ENCODE data around the gene SEPHS2. TPM values are rescaled to one million over a fixed set of nuclear protein-coding genes. Genes with fewer than 3 reads are reported as not detected.

The SEPHS2 gene
- total RNA-seq, 6 experiments from 2014 or later = 157 to 228 (median 205) TPM

DNA sequence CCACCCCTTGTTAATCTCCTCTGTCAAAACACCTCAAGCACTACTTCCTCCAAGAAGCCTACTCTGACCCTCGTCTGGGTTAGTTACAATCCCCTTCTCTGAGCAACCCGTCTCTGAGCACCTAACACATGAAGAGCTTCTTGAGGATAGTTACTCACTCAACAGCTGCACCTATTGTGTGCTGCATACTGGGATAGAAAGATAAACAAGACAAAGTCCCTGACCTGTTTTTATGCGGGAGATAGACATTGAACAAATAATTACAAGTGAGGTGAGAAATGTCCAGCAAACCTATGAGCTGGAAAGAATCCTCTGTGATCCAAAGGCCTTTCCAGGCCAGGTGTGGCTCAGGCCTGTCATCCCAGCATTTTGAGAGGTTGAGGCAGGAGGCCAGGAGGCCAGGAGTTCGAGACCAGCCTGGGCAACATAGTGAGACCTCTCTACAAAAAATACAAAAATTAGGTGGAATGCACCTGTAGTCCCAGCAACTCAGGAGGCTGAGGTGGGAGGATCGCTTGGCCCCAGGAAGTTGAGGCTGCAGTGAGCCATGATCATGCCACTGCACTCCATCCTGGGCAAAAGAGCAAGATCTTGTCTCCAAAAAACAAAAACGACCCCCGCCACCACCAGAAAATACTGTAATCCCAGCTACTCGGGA, 43.8 kb downstream of the SEPHS2 start:
- Histone ChIP-seq H3K4me3 (no peak overlapping the region), H3K4me1 (peaks cover 0 to 26% (median 8%) of the 10 kb centered on the region in 4 donors), H3K27ac (peak overlapping the region in 2 of 3 donors; percentile 62 to 63), H3K36me3 (peaks cover 0 to 4% (median 0%) of the 10 kb centered on the region in 4 donors), H3K9me3 (no peaks in the 10 kb centered on the region), H3K27me3 (no peaks in the 10 kb centered on the region)
- WGBS (ENCODE audit: insufficient coverage, low coverage, low lambda C conversion rate, missing lambda C conversion rate) = 41% methylated on average over 4 of the region's 8 CpGs
- TF ChIP-seq POLR2A (IDR thresholded peaks at IDR 0.05) (no peak), CTCF (IDR thresholded peaks at IDR 0.05) (no peak)
- intact Hi-C loops (cut with DNase I) = no loop called here
- peak; percentile 56 to 73 (median 62) for ATAC-seq
- no peak for DNase-seq

DNA sequence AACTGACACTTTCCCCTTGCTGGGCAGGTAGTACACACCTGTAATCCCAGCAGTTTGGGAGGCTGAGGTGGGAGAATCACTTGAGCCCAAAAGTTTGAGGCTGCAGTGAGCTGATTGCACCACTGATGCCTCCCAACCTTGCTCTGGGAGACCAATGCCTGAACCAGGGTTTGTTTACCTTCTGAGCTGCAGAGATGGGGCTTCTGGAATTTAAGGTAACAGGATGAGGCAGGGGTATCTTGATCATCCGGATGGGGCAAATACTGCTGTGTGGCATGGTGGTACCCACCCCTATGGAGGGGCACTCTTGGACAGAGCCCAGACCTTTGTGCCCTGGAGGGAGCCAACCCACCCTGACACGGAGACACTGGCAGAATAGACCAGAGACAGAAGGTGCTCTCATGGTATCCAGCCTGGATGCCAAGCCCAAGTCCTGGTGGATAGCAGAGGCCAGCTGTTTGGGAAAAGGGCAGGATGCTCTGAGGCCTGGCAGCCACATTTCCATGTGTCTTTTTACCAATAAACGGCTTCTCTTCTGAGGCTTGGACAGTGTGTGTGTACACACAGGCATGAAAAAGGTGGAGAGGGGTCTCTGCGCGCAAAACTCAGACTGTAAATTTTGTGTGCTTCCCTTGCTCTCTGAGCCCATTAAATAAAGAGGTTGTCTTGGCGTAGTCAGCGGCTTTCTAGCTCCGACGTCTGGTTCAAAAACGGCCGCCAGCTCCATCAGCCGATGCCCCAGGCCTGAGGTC, 46.1 kb downstream of the SEPHS2 start:
- no peak for DNase-seq
- Histone ChIP-seq H3K4me3 (peak overlapping the region; percentile 65 to 76 (median 69)), H3K36me3 (peaks cover 0 to 4% (median 0%) of the 10 kb centered on the region in 4 donors), H3K9me3 (no peaks in the 10 kb centered on the region), H3K27me3 (no peaks in the 10 kb centered on the region), H3K27ac (peak overlapping the region; percentile 52 to 63 (median 62)), H3K4me1 (peaks cover 0 to 37% (median 8%) of the 10 kb centered on the region in 4 donors)
- intact Hi-C loops (cut with DNase I) = no loop called here
- WGBS (ENCODE audit: insufficient coverage, low coverage, low lambda C conversion rate, missing lambda C conversion rate) = 54% methylated on average over 4 of the region's 12 CpGs
- ATAC-seq = no peak
- no peak for TF ChIP-seq POLR2A (IDR thresholded peaks at IDR 0.05)
- TF ChIP-seq CTCF (IDR thresholded peaks at IDR 0.05) = no peak

DNA sequence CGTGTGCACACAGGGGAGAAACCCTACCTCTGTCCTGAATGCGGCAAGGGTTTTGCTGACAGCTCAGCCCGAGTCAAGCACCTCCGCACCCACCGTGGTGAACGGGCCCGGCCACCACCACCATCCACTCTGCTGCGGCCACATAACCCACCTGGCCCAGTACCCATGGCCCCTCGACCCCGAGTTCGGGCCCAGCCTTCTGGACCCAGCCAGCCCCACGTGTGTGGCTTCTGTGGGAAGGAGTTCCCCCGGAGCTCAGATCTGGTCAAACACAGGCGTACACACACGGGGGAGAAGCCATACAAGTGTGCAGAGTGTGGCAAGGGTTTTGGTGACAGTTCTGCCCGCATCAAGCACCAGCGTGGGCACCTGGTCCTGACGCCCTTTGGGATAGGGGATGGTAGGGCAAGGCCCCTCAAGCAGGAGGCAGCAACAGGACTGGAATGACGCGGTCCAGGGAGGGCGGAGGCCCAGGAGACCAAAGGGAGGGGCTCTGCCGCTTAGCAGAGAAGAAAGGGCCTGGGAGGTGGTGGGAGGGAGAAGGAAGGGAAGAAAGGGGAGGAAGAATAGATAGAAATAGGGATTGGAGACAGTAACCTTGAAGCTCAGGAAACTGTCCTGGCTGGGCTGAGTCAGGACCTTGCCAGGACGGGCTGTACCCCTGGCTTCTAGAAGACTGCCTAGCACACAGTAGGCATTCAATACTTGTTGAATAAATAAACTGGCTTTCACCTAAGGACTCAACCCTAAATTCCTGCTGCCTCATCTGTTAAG, 46.8 kb downstream of the SEPHS2 start:
- Histone ChIP-seq H3K4me1 (peaks cover 0 to 37% (median 8%) of the 10 kb centered on the region in 4 donors), H3K36me3 (peaks cover 0 to 4% (median 0%) of the 10 kb centered on the region in 4 donors), H3K27ac (no peak overlapping the region), H3K4me3 (no peak overlapping the region), H3K27me3 (no peaks in the 10 kb centered on the region), H3K9me3 (no peaks in the 10 kb centered on the region)
- no peak for TF ChIP-seq POLR2A (IDR thresholded peaks at IDR 0.05)
- TF ChIP-seq CTCF (IDR thresholded peaks at IDR 0.05) = no peak
- DNase-seq (no peak), ATAC-seq (no peak)
- 85% methylated on average over 6 of the region's 23 CpGs for WGBS (ENCODE audit: insufficient coverage, low coverage, low lambda C conversion rate, missing lambda C conversion rate)
- intact Hi-C loops (cut with DNase I) = no loop called here

DNA sequence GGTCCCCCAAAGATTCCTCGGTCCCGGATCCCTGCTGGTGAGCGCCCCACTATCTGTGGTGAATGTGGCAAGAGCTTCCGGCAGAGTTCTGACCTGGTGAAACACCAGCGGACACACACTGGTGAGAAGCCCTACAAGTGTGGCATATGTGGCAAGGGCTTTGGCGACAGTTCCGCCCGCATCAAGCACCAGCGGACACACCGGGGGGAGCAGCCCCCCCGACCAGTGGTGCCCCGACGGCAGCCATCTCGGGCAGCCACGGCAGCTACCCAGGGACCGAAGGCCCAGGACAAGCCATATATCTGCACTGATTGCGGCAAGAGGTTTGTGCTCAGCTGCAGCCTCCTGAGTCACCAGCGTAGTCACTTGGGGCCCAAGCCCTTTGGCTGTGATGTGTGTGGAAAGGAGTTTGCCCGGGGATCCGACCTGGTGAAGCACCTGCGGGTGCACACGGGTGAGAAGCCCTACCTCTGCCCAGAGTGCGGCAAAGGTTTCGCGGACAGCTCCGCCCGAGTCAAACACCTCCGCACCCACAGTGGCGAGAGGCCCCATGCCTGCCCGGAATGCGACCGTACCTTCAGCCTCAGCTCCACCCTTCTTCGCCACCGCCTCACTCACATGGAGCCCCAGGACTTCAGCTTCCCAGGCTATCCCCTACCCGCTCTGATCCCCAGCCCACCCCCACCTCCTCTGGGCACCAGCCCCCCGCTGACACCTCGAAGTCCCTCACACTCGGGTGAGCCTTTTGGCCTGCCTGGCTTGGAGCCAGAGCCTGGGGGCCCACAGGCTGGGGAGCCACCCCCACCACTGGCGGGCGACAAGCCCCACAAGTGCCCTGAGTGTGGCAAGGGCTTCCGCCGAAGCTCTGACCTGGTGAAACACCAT, 47.7 kb downstream of the SEPHS2 start:
- ATAC-seq = no peak
- TF ChIP-seq POLR2A (IDR thresholded peaks at IDR 0.05) = no peak
- no peak for TF ChIP-seq CTCF (IDR thresholded peaks at IDR 0.05)
- H3K9me3 ChIP-seq = no peaks in the 10 kb centered on the region
- H3K4me3 ChIP-seq = no peak overlapping the region
- peaks cover 0 to 37% (median 8%) of the 10 kb centered on the region in 4 donors for H3K4me1 ChIP-seq
- no peak for DNase-seq
- H3K27me3 ChIP-seq = no peaks in the 10 kb centered on the region
- intact Hi-C loops (cut with DNase I) = no loop called here
- WGBS (ENCODE audit: insufficient coverage, low coverage, low lambda C conversion rate, missing lambda C conversion rate) = 88% methylated on average over 3 of the region's 42 CpGs
- H3K36me3 ChIP-seq = peaks cover 0 to 4% (median 0%) of the 10 kb centered on the region in 4 donors
- no peak overlapping the region for H3K27ac ChIP-seq

Data from right lobe of liver (tissue), 6 donors.